ENCODE results near the gene MT1X. TPM values are rescaled to one million over a fixed set of nuclear protein-coding genes. Genes with fewer than 3 reads are reported as not detected.

MT1X gene
- total RNA-seq (2014; rRNA removed; shearing (Covaris generic)) (26.2 and 113 TPM in 2 replicates), polyA plus RNA-seq (2016; fragmentation: Nextera tagmentation; extraction: Ambion mirVana) (126 and 146 TPM in 2 replicates)

- Histone ChIP-seq H3K27ac (peak within 1 kb of the TSS; percentile 31; the same call in 1 of the 2 replicates), H3K4me1 (ENCODE audit: insufficient read depth) (peaks cover 14% of the 10 kb centered on the region; the same call in 1 of the 2 replicates), H3K4me2 (ENCODE audit: unreplicated experiment) (peak within 1 kb of the TSS; percentile 80), H4K20me1 (ENCODE audit: insufficient read depth) (no peaks in the 10 kb centered on the region), H3K27me3 (replicated peaks; ENCODE audit: insufficient read depth) (no peaks in the 10 kb centered on the region), H3K9ac (peak within 1 kb of the TSS; percentile 76), H2AFZ (peak within 1 kb of the TSS; percentile 78), H3K4me3 (peak within 1 kb of the TSS; percentile 79), H3K36me3 (ENCODE audit: low read depth) (no peaks in the 10 kb centered on the region), H3K9me3 (ENCODE audit: low read depth) (no peaks in the 10 kb centered on the region), H3K79me2 (ENCODE audit: insufficient read depth) (no peaks in the 10 kb centered on the region), H3K9me2 (ENCODE audit: insufficient read depth) (no peaks in the 10 kb centered on the region), H3F3A (ENCODE audit: insufficient read depth) (no peaks in the 10 kb centered on the region; the same call in 1 of the 2 replicates)
- WGBS, 2 experiments (ENCODE audit: low coverage in 1 of 2, low lambda C conversion rate in 2 of 2, missing lambda C conversion rate in 2 of 2): 1 to 2% methylated on average over 42 to 49 of the region's 49 CpGs
- peak; percentile 97 for DNase-seq
- in situ Hi-C loops (cut with MboI): no loop called here
- TF ChIP-seq EZH2 (IDR thresholded peaks at IDR 0.05; ENCODE audit: insufficient read depth, poor library complexity, severe bottlenecking): no peak
- no peak for TF ChIP-seq EZH2phosphoT487 (IDR thresholded peaks at IDR 0.05; ENCODE audit: insufficient read depth, low read depth)
These were observed at the start of gene MT1X for GRCh38 chr16:56681939-56682702. Gene MT1X (plus strand): TSS chr16:56682470. CDS start chr16:56682541, 71 bp downstream.

- H3K9ac ChIP-seq: peak overlapping the region; percentile 69
- 52 to 64% methylated on average over 6 of the region's 6 CpGs for WGBS, 2 experiments (ENCODE audit: low coverage in 1 of 2, low lambda C conversion rate in 2 of 2, missing lambda C conversion rate in 2 of 2)
- peak overlapping the region; percentile 84 for H3K4me2 ChIP-seq (ENCODE audit: unreplicated experiment)
- TF ChIP-seq EZH2phosphoT487 (IDR thresholded peaks at IDR 0.05; ENCODE audit: insufficient read depth, low read depth) (no peak), EZH2 (IDR thresholded peaks at IDR 0.05; ENCODE audit: insufficient read depth, poor library complexity, severe bottlenecking) (no peak)
- no peaks in the 10 kb centered on the region for H3K9me3 ChIP-seq (ENCODE audit: low read depth)
- H3F3A ChIP-seq (ENCODE audit: insufficient read depth): 0 out of 2 replicates have a peak, but pooled peaks cover 17% of the 10 kb centered on the region
- peak overlapping the region; percentile 70 for H3K4me3 ChIP-seq
- H3K27me3 ChIP-seq (replicated peaks; ENCODE audit: insufficient read depth): no peaks in the 10 kb centered on the region
- H3K4me1 ChIP-seq (ENCODE audit: insufficient read depth): no peaks in the 10 kb centered on the region
- no peaks in the 10 kb centered on the region for H4K20me1 ChIP-seq (ENCODE audit: insufficient read depth)
- H3K9me2 ChIP-seq (ENCODE audit: insufficient read depth): no peaks in the 10 kb centered on the region
- no peaks in the 10 kb centered on the region for H3K79me2 ChIP-seq (ENCODE audit: insufficient read depth)
- no peak for DNase-seq
- in situ Hi-C loops (cut with MboI): no loop called here
- peak overlapping the region; percentile 91 for H2AFZ ChIP-seq
- H3K36me3 ChIP-seq (ENCODE audit: low read depth): no peaks in the 10 kb centered on the region
- H3K27ac ChIP-seq: no peak overlapping the region
These were observed 49.4 kb upstream of the MT1X start for GRCh38 chr16:56632848-56633365.

- Histone ChIP-seq H3K4me2 (ENCODE audit: unreplicated experiment) (no peak overlapping the region), H3F3A (ENCODE audit: insufficient read depth) (0 out of 2 replicates have a peak, but pooled peaks cover 15% of the 10 kb centered on the region), H3K4me1 (ENCODE audit: insufficient read depth) (no peaks in the 10 kb centered on the region), H3K27me3 (replicated peaks; ENCODE audit: insufficient read depth) (no peaks in the 10 kb centered on the region), H4K20me1 (ENCODE audit: insufficient read depth) (no peaks in the 10 kb centered on the region), H3K9me3 (ENCODE audit: low read depth) (no peaks in the 10 kb centered on the region), H3K9me2 (ENCODE audit: insufficient read depth) (no peaks in the 10 kb centered on the region), H3K9ac (no peak overlapping the region), H3K36me3 (ENCODE audit: low read depth) (no peaks in the 10 kb centered on the region), H3K79me2 (ENCODE audit: insufficient read depth) (no peaks in the 10 kb centered on the region), H3K27ac (no peak overlapping the region), H3K4me3 (no peak overlapping the region), H2AFZ (no peak overlapping the region)
- WGBS, 2 experiments (ENCODE audit: low coverage in 1 of 2, low lambda C conversion rate in 2 of 2, missing lambda C conversion rate in 2 of 2): 74 to 84% methylated on average over 7 of the region's 7 CpGs
- TF ChIP-seq EZH2 (IDR thresholded peaks at IDR 0.05; ENCODE audit: insufficient read depth, poor library complexity, severe bottlenecking): no peak
- no peak for TF ChIP-seq EZH2phosphoT487 (IDR thresholded peaks at IDR 0.05; ENCODE audit: insufficient read depth, low read depth)
- in situ Hi-C loops (cut with MboI): no loop called here
- no peak for DNase-seq
These were observed 48.7 kb upstream of the MT1X start for GRCh38 chr16:56633535-56633934.

- in situ Hi-C loops (cut with MboI): no loop called here
- no peaks in the 10 kb centered on the region for H3K27me3 ChIP-seq (replicated peaks; ENCODE audit: insufficient read depth)
- 92 to 93% methylated on average over 45 to 47 of the region's 47 CpGs for WGBS, 2 experiments (ENCODE audit: low coverage in 1 of 2, low lambda C conversion rate in 2 of 2, missing lambda C conversion rate in 2 of 2)
These were observed 47.4 kb upstream of the MT1X start for GRCh38 chr16:56634715-56635440.

More at GRCh38 chr16:56634715-56635440, 47.4 kb upstream of the MT1X start:
- Histone ChIP-seq H3K9me3 (ENCODE audit: low read depth) (no peaks in the 10 kb centered on the region), H3K4me2 (ENCODE audit: unreplicated experiment) (no peak overlapping the region), H3K4me1 (ENCODE audit: insufficient read depth) (no peaks in the 10 kb centered on the region), H3K79me2 (ENCODE audit: insufficient read depth) (no peaks in the 10 kb centered on the region), H3K9ac (no peak overlapping the region), H3K4me3 (no peak overlapping the region), H3F3A (ENCODE audit: insufficient read depth) (0 out of 2 replicates have a peak, but pooled peaks cover 8% of the 10 kb centered on the region), H3K9me2 (ENCODE audit: insufficient read depth) (no peaks in the 10 kb centered on the region), H4K20me1 (ENCODE audit: insufficient read depth) (no peaks in the 10 kb centered on the region), H3K27ac (no peak overlapping the region), H2AFZ (no peak overlapping the region), H3K36me3 (ENCODE audit: low read depth) (no peaks in the 10 kb centered on the region)
- TF ChIP-seq EZH2 (IDR thresholded peaks at IDR 0.05; ENCODE audit: insufficient read depth, poor library complexity, severe bottlenecking): no peak
- TF ChIP-seq EZH2phosphoT487 (IDR thresholded peaks at IDR 0.05; ENCODE audit: insufficient read depth, low read depth): no peak
- no peak for DNase-seq

Measured in GM23248 (cell line).